Testis (tissue), 2 donors: Measurements from ENCODE around the gene XRCC4.

ENCODE experiments used
- POLR2A ChIP-seq: fragments of 450-650 bp; IDR thresholded peaks from one replicate; pipeline ENCODE4 v1.6.1; 2017; ENCODE audit warnings: antibody characterized with exemption, mild to moderate bottlenecking, moderate library complexity
- TF ChIP-seq, protein P1 (sequence below), 3 experiments: fragments of 450-650 bp in 2 of 3; fragments of 200-600 bp in 1 of 3; sonication (generic) in 1 of 3; IDR thresholded peaks; one replicate each; pipeline ENCODE4 v1.5.1; 2016 to 2019; ENCODE audit warnings: antibody characterized with exemption in 3 of 3, mild to moderate bottlenecking in 2 of 3, moderate library complexity in 1 of 3

DNA sequence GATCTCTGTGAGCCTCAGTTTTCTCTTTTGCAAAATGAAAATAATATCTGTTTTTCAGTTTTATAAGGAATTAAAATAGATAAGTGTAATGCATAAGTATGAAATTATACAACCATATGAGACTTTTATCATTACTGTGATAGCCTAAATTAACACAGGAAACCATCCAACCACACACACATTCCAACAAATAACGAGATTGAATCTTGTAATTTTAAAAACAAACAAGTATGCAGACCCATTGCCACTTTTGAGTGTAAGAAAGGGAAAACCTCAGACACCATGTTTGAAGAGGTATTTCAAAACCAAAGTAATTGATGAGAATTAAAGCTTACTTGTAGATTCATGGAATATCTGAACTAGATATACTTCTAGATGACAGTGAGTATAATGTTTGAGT is 32.0 kb downstream of the XRCC4 start:
- TF ChIP-seq POLR2A = no peak
- TF ChIP-seq, protein P1, sequence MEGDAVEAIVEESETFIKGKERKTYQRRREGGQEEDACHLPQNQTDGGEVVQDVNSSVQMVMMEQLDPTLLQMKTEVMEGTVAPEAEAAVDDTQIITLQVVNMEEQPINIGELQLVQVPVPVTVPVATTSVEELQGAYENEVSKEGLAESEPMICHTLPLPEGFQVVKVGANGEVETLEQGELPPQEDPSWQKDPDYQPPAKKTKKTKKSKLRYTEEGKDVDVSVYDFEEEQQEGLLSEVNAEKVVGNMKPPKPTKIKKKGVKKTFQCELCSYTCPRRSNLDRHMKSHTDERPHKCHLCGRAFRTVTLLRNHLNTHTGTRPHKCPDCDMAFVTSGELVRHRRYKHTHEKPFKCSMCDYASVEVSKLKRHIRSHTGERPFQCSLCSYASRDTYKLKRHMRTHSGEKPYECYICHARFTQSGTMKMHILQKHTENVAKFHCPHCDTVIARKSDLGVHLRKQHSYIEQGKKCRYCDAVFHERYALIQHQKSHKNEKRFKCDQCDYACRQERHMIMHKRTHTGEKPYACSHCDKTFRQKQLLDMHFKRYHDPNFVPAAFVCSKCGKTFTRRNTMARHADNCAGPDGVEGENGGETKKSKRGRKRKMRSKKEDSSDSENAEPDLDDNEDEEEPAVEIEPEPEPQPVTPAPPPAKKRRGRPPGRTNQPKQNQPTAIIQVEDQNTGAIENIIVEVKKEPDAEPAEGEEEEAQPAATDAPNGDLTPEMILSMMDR (IDR thresholded peaks at IDR 0.05) = no peak
